SK-N-SH (cell line): Measurements from ENCODE around the gene NSD2. TPM values are rescaled to one million over a fixed set of nuclear protein-coding genes. Genes with fewer than 3 reads are reported as not detected.

Source experiments
- CTCF ChIA-PET: fragments of 300-600, 350-600 bp; formaldehyde crosslinking; extraction: SDS; loops from one replicate; lab custom pipeline; 2021; lab: Yijun Ruan, JAX
- POLR2A ChIA-PET: fragments of 350-600 bp; sonication (Branson Sonifier 250); formaldehyde crosslinking; extraction: SDS; loops from one replicate; lab custom pipeline; 2020; ENCODE audit warnings: antibody characterized with exemption, inconsistent platforms; lab: Yijun Ruan, JAX
- DNase-seq: peaks from one replicate; pipeline ENCODE4 v3.0.0; 2012
- H2AFZ ChIP-seq: fragments of 200-600 bp; sonication (generic); 2 replicates; pipeline ENCODE4 v1.8.1; 2016; ENCODE audit warnings: antibody characterized with exemption, mild to moderate bottlenecking, low read depth
- H3F3A ChIP-seq: fragments of 200-600 bp; sonication (generic); replicated peaks from 2 replicates; pipeline ENCODE3; 2016; ENCODE audit warnings: antibody characterized with exemption, mild to moderate bottlenecking; ENCODE audit not compliant: insufficient read depth
- H3K27ac ChIP-seq, 2 experiments: fragments of 200-500 bp in 1 of 2; fragments of 200-600 bp in 1 of 2; sonication (Bioruptor generic) in 1 of 2; sonication (generic), shearing (Covaris generic) in 1 of 2; 2 replicates each; pipeline versions ENCODE4 v1.5.1 to v1.6.1; 2014 to 2016; ENCODE audit warnings: low read depth in 2 of 2, inconsistent platforms in 1 of 2, low read length in 1 of 2, mild to moderate bottlenecking in 1 of 2, mixed read lengths in 1 of 2
- H3K27me3 ChIP-seq: fragments of 200-600 bp; sonication (generic), shearing (Covaris generic); 2 replicates; pipeline ENCODE4 v1.6.1; 2016; ENCODE audit warnings: mixed run types; ENCODE audit not compliant: insufficient read depth
- H3K36me3 ChIP-seq, 2 experiments: fragments of 200-500 bp in 1 of 2; fragments of 200-600 bp in 1 of 2; sonication (Bioruptor generic) in 1 of 2; sonication (generic) in 1 of 2; replicated peaks in 1 of 2; 2 replicates each; pipeline versions ENCODE3 to v1.5.1; 2014 to 2016; ENCODE audit warnings: low read length in 1 of 2, mild to moderate bottlenecking in 1 of 2; ENCODE audit not compliant: insufficient read depth in 2 of 2, control insufficient read depth in 1 of 2
- H3K4me1 ChIP-seq, 2 experiments: fragments of 200-500 bp in 1 of 2; fragments of 200-600 bp in 1 of 2; sonication (Bioruptor generic) in 1 of 2; sonication (generic), shearing (Covaris generic) in 1 of 2; 2 replicates each; pipeline versions ENCODE4 v1.5.1 to v1.6.1; 2014 to 2016; ENCODE audit warnings: low read depth in 1 of 2, low read length in 1 of 2, mixed run types in 1 of 2; ENCODE audit not compliant: insufficient read depth in 2 of 2, control insufficient read depth in 1 of 2
- H3K4me2 ChIP-seq: fragments of 200-600 bp; sonication (generic), shearing (Covaris generic); 2 replicates; pipeline ENCODE4 v1.6.1; 2017; ENCODE audit warnings: mixed run types
- H3K4me3 ChIP-seq, 2 experiments: fragments of 200-500 bp in 1 of 2; fragments of 200-600 bp in 1 of 2; sonication (Bioruptor generic) in 1 of 2; sonication (generic), shearing (Covaris generic) in 1 of 2; 2 replicates each; pipeline versions ENCODE4 v1.5.1 to v1.8.1; 2014 to 2016; ENCODE audit warnings: low read depth in 2 of 2, inconsistent platforms in 1 of 2, low read length in 1 of 2, mild to moderate bottlenecking in 1 of 2, mixed read lengths in 1 of 2, moderate library complexity in 1 of 2
- H3K79me2 ChIP-seq: fragments of 200-600 bp; sonication (generic); 2 replicates; pipeline ENCODE4 v1.8.1; 2017; ENCODE audit warnings: mild to moderate bottlenecking; ENCODE audit not compliant: insufficient read depth
- H3K9ac ChIP-seq: fragments of 200-600 bp; sonication (generic); 2 replicates; pipeline ENCODE4 v1.6.1; 2017; ENCODE audit warnings: mixed run types
- H3K9me2 ChIP-seq: fragments of 200-600 bp; sonication (generic); 2 replicates; pipeline ENCODE4 v1.6.1; 2017; ENCODE audit warnings: mixed run types
- H3K9me3 ChIP-seq: fragments of 200-600 bp; sonication (generic); 2 replicates; pipeline ENCODE4 v1.6.1; 2017; ENCODE audit warnings: mixed run types, mild to moderate bottlenecking, moderate library complexity
- H4K20me1 ChIP-seq: fragments of 200-600 bp; sonication (generic); 2 replicates; pipeline ENCODE4 v1.6.1; 2017; ENCODE audit warnings: mild to moderate bottlenecking, mixed run types; ENCODE audit not compliant: insufficient read depth
- CTCF ChIP-seq: fragments of 200-600 bp; sonication (generic); IDR thresholded peaks from 2 replicates; pipeline ENCODE4 v1.6.1; 2017; ENCODE audit warnings: antibody characterized with exemption, mild to moderate bottlenecking, moderate library complexity
- FOSL2 ChIP-seq: IDR thresholded peaks from 2 replicates; pipeline ENCODE4 v1.4.0; 2012; ENCODE audit warnings: low read depth, mild to moderate bottlenecking, moderate library complexity, borderline replicate concordance
- PBX3 ChIP-seq: IDR thresholded peaks from 2 replicates; pipeline ENCODE4; 2012
- REST ChIP-seq: IDR thresholded peaks from 2 replicates; pipeline ENCODE4 v1.6.1; 2012; ENCODE audit warnings: mild to moderate bottlenecking, low read depth, low read length, moderate library complexity
- TCF12 ChIP-seq: IDR thresholded peaks from 2 replicates; pipeline ENCODE4 v1.4.0; 2012
- USF2 ChIP-seq: fragments of 150-350 bp; IDR thresholded peaks from 2 replicates; pipeline ENCODE4 v1.6.1; 2017; ENCODE audit warnings: antibody characterized with exemption, low read length, low read depth, borderline replicate concordance
- WGBS: methylation state at CpG from one replicate; pipeline ENCODE4 v1.1.6; 2017; ENCODE audit warnings: low lambda C conversion rate; 5-methylcytosine and 5-hydroxymethylcytosine counted together
- polyA plus RNA-seq, 3 experiments: library from polyadenylated mRNA; depleted of rRNA; stranded (reverse); fragments of >200 nt; gene quantifications; 2 replicates each; pipeline ENCODE4 v1.2.3, GENCODE V29; 2012

NSD2 gene
- polyA plus RNA-seq, 1 of the 3 experiments (the other 2 are of a cell fraction) = 34.2 TPM

GRCh38 chr4:1991596-1992434, 120.6 kb downstream of the NSD2 start:
- no peak for TF ChIP-seq FOSL2
- TF ChIP-seq USF2 = no peak
- TF ChIP-seq REST = no peak
- TF ChIP-seq PBX3 = no peak
- no peak for TF ChIP-seq TCF12
- no peak for TF ChIP-seq CTCF
- Histone ChIP-seq H3K36me3 (peaks cover 11 to 31% of the 10 kb centered on the region in 2 experiments), H3K27me3 (no peaks in the 10 kb centered on the region), H3K9me2 (no peaks in the 10 kb centered on the region), H3F3A (no peaks in the 10 kb centered on the region), H3K9ac (no peak overlapping the region), H2AFZ (no peak overlapping the region), H3K4me2 (no peak overlapping the region), H3K79me2 (peaks cover 49% of the 10 kb centered on the region), H3K27ac (peak overlapping the region in 1 of 2 experiments; percentile 31; a peak in 1 of 4 replicates), H4K20me1 (peaks cover 8% of the 10 kb centered on the region; the same call in 1 of the 2 replicates), H3K4me1 (peaks cover 0 to 9% of the 10 kb centered on the region in 2 experiments; a peak in 1 of 4 replicates), H3K9me3 (0 out of 2 replicates have a peak, but pooled peaks cover 3% of the 10 kb centered on the region), H3K4me3 (no peak overlapping the region)
- peak; percentile 49 for DNase-seq
- ChIA-PET CTCF (interaction anchor here (1.1 kb wide), 1 partner anchor 18 kb away, joined by 3 read pairs; no protein-coding TSS in a partner anchor), POLR2A (no interaction called here)
- 92% methylated on average over 2 of the region's 37 CpGs for WGBS
